ENCODE results near the gene TUBA4A. TPM values are rescaled to one million over a fixed set of nuclear protein-coding genes. Genes with fewer than 3 reads are reported as not detected.

Gene TUBA4A
- polyA plus RNA-seq, 1 donor (not counting 4 experiments of a cell fraction or from before 2014, with no cell fraction given), result 524 TPM

DNA sequence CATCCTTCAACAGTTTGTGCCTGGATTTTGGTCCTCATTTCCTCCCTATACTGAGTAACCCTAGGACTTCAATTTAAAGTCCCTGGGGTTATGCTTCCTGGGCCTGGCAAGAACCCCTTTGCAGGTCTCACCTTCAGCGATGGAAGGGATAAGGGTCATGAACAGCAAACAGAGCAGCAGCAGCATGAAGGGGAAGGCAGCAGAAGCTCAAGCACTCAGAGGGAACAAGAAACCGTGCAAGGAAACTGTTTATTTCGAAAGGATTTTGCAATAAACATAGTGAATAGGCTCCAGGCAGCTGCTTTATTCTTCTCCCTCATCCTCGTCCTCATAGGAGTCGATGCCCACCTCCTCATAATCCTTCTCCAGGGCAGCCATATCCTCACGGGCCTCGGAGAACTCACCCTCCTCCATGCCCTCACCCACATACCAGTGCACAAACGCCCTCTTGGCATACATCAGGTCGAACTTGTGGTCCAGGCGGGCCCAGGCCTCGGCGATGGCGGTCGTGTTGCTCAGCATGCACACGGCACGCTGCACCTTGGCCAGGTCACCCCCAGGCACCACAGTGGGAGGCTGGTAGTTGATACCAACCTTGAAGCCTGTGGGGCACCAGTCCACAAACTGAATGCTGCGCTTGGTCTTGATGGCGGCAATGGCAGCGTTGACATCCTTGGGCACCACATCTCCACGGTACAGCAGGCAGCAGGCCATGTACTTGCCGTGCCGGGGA is 3.5 kb downstream of the TUBA4A start:
- Histone ChIP-seq H3K9ac (ENCODE audit: control insufficient read depth, extremely low read depth, insufficient read depth, low read length) (peak overlapping the region; percentile 69), H3K4me2 (ENCODE audit: control insufficient read depth, extremely low read depth, insufficient read depth, low read depth, low read length) (peak overlapping the region; percentile 73), H4K20me1 (ENCODE audit: control insufficient read depth, extremely low read depth, insufficient read depth, low read length) (peaks cover 5% of the 10 kb centered on the region), H3K27me3 (ENCODE audit: control insufficient read depth, extremely low read depth, insufficient read depth, low read length) (peaks cover 4% of the 10 kb centered on the region), H3K9me3 (ENCODE audit: control insufficient read depth, low read depth, low read length) (no peaks in the 10 kb centered on the region), H3K79me2 (ENCODE audit: control insufficient read depth, insufficient read depth, low read length) (peaks cover 60% of the 10 kb centered on the region), H2AFZ (ENCODE audit: control insufficient read depth, low read length) (no peak overlapping the region), H3K4me1 (ENCODE audit: control insufficient read depth, extremely low read depth, insufficient read depth, low read length) (peaks cover 62% of the 10 kb centered on the region), H3K36me3 (ENCODE audit: control insufficient read depth in 2 of 2, extremely low read depth in 1 of 2, insufficient read depth in 2 of 2, low read length in 2 of 2) (peaks cover 31 to 39% of the 10 kb centered on the region in 2 experiments), H3K4me3 (ENCODE audit: control insufficient read depth in 2 of 3, extremely low read depth in 1 of 3, insufficient read depth in 2 of 3, low read depth in 1 of 3, low read length in 3 of 3) (peak overlapping the region; percentile 21 to 43 (median 40)), H3K9me1 (ENCODE audit: control insufficient read depth, extremely low read depth, insufficient read depth, low read length) (no peaks in the 10 kb centered on the region), H3K27ac (ENCODE audit: control insufficient read depth, insufficient read depth, low read length) (peak overlapping the region; percentile 88)
- TF ChIP-seq EZH2 (IDR thresholded peaks at IDR 0.05; ENCODE audit: low read length), result no peak
- TF ChIP-seq CTCF (optimal IDR thresholded peaks at IDR 0.05 in 1 of 3, IDR thresholded peaks at IDR 0.05 in 1 of 3, conservative IDR thresholded peaks at IDR 0.05 in 1 of 3; ENCODE audit: extremely low read depth in 1 of 3, insufficient read depth in 2 of 3, low read length in 3 of 3), result no peak
- DNase-seq (ENCODE audit: low read depth, low spot score), result no peak
- FAIRE-seq, result no peak
- dilution Hi-C loops (cut with MboI; ENCODE audit: extremely low pct_ligation_motif_present, low sequenced_read_pairs), result no loop called here

DNA sequence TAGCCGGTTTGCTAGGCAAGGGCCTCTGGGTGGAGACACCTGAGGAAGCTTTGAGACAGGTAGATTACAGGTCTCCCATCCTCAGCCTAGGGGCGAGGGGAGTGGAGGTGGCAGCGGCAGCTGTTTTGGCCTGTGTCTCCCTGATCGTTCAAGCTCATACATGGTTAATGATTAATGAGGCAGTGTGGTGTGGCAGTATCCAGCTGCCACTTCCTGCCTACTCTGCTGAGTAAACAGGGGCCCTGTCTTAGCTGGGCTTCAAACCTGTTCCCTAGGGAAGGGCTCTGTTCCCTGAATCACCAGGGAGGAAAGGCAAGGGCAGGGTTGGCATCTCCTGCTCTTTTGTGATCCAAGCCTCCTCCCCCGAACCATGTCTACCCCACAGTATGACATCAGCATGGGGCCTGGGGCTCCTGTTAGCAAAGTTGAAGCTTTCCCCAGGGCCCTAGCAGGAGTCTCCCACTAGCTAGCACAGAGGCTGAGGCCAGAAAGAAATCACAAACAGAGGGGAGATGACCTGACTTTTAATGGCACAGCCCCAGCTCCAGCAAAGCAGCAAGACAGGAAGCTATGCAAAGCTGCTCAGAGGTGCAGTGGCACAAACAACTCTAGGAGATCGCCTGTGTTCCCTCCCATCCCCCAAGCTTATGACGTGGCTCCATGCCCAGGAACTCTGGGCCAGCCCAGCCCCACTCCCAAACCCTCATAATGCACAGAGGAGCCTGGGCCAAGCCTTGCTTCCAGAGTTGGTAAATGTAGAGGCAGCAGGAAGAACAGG is 4.3 kb downstream of the TUBA4A start:
- H3K4me2 ChIP-seq (ENCODE audit: control insufficient read depth, extremely low read depth, insufficient read depth, low read depth, low read length), result peak overlapping the region; percentile 78
- peaks cover 5% of the 10 kb centered on the region for H4K20me1 ChIP-seq (ENCODE audit: control insufficient read depth, extremely low read depth, insufficient read depth, low read length)
- TF ChIP-seq CTCF (optimal IDR thresholded peaks at IDR 0.05 in 1 of 3, IDR thresholded peaks at IDR 0.05 in 1 of 3, conservative IDR thresholded peaks at IDR 0.05 in 1 of 3; ENCODE audit: extremely low read depth in 1 of 3, insufficient read depth in 2 of 3, low read length in 3 of 3) (peak in 1 of 3 experiments; percentile 11), EZH2 (IDR thresholded peaks at IDR 0.05; ENCODE audit: low read length) (no peak)
- peak; percentile 81 for DNase-seq (ENCODE audit: low read depth, low spot score)
- peaks cover 60% of the 10 kb centered on the region for H3K79me2 ChIP-seq (ENCODE audit: control insufficient read depth, insufficient read depth, low read length)
- no peak overlapping the region for H2AFZ ChIP-seq (ENCODE audit: control insufficient read depth, low read length)
- H3K9ac ChIP-seq (ENCODE audit: control insufficient read depth, extremely low read depth, insufficient read depth, low read length), result peak overlapping the region; percentile 69
- dilution Hi-C loops (cut with MboI; ENCODE audit: extremely low pct_ligation_motif_present, low sequenced_read_pairs), result no loop called here
- FAIRE-seq, result peak; percentile 86
- peaks cover 65% of the 10 kb centered on the region for H3K4me1 ChIP-seq (ENCODE audit: control insufficient read depth, extremely low read depth, insufficient read depth, low read length)
- H3K27ac ChIP-seq (ENCODE audit: control insufficient read depth, insufficient read depth, low read length), result peak overlapping the region; percentile 88
- peaks cover 31 to 39% of the 10 kb centered on the region in 2 experiments for H3K36me3 ChIP-seq (ENCODE audit: control insufficient read depth in 2 of 2, extremely low read depth in 1 of 2, insufficient read depth in 2 of 2, low read length in 2 of 2)
- no peaks in the 10 kb centered on the region for H3K9me3 ChIP-seq (ENCODE audit: control insufficient read depth, low read depth, low read length)
- H3K27me3 ChIP-seq (ENCODE audit: control insufficient read depth, extremely low read depth, insufficient read depth, low read length), result no peaks in the 10 kb centered on the region
- H3K9me1 ChIP-seq (ENCODE audit: control insufficient read depth, extremely low read depth, insufficient read depth, low read length), result no peaks in the 10 kb centered on the region
- peak overlapping the region; percentile 21 to 43 (median 40) for H3K4me3 ChIP-seq (ENCODE audit: control insufficient read depth in 2 of 3, extremely low read depth in 1 of 3, insufficient read depth in 2 of 3, low read depth in 1 of 3, low read length in 3 of 3)

All from keratinocyte (primary cell).